ENCODE data around the gene NTN1. TPM values are rescaled to one million over a fixed set of nuclear protein-coding genes. Genes with fewer than 3 reads are reported as not detected.

The NTN1 gene
- total RNA-seq, 2 donors from 2014 or later, result 17.0 to 40.4 TPM

- Mint-ChIP-seq H3K4me3 (no peak overlapping the region), H3K27ac (no peak overlapping the region)
- no peak overlapping the region for H3K9ac ChIP-seq (ENCODE audit: extremely low read depth, low read length, poor library complexity, severe bottlenecking)
Observed at GRCh38 chr17:9237661-9238301, 216.5 kb downstream of the NTN1 start.

GRCh38 chr17:9238340-9239245, 217.3 kb downstream of the NTN1 start:
- no peak overlapping the region for H3K27ac Mint-ChIP-seq

More at GRCh38 chr17:9237661-9238301, 216.5 kb downstream of the NTN1 start:
- H3K36me3 ChIP-seq (ENCODE audit: control insufficient read depth, insufficient read depth, low read length), result peaks cover 8% of the 10 kb centered on the region
- H3K9me3 ChIP-seq (ENCODE audit: control insufficient read depth, low read length), result no peaks in the 10 kb centered on the region
- H3K27ac ChIP-seq (ENCODE audit: low read depth, low read length), result peak overlapping the region; percentile 21
- peaks cover 3% of the 10 kb centered on the region for H3K27me3 Mint-ChIP-seq (ENCODE audit: insufficient read depth)
- no peaks in the 10 kb centered on the region for H3K27me3 ChIP-seq (ENCODE audit: control insufficient read depth, insufficient read depth, low read length, poor library complexity, severe bottlenecking)
- 67 to 90% methylated on average over 10 to 13 of the region's 13 CpGs for WGBS, 2 experiments (ENCODE audit: insufficient coverage in 1 of 2, insufficient read length in 1 of 2)
- no peak for DNase-seq
- H3K4me1 ChIP-seq (ENCODE audit: control insufficient read depth, insufficient read depth, low read length), result peaks cover 12% of the 10 kb centered on the region
- H3K4me3 ChIP-seq (ENCODE audit: low read length), result no peak overlapping the region
- no peak for TF ChIP-seq CTCF (conservative IDR thresholded peaks at IDR 0.05)
- no peaks in the 10 kb centered on the region for H3K9me3 Mint-ChIP-seq
- H3K4me1 Mint-ChIP-seq, result peaks cover 29% of the 10 kb centered on the region
- peaks cover 9% of the 10 kb centered on the region for H3K36me3 Mint-ChIP-seq (ENCODE audit: low read depth)

More at GRCh38 chr17:9238340-9239245, 217.3 kb downstream of the NTN1 start:
- no peak overlapping the region for H3K4me3 ChIP-seq (ENCODE audit: low read length)
- TF ChIP-seq CTCF (conservative IDR thresholded peaks at IDR 0.05), result no peak
- peak overlapping the region; percentile 21 for H3K27ac ChIP-seq (ENCODE audit: low read depth, low read length)
- no peaks in the 10 kb centered on the region for H3K27me3 ChIP-seq (ENCODE audit: control insufficient read depth, insufficient read depth, low read length, poor library complexity, severe bottlenecking)
- no peaks in the 10 kb centered on the region for H3K9me3 ChIP-seq (ENCODE audit: control insufficient read depth, low read length)
- Mint-ChIP-seq H3K36me3 (ENCODE audit: low read depth) (peaks cover 9% of the 10 kb centered on the region), H3K9me3 (no peaks in the 10 kb centered on the region), H3K4me1 (peaks cover 29% of the 10 kb centered on the region), H3K27me3 (ENCODE audit: insufficient read depth) (peaks cover 3% of the 10 kb centered on the region), H3K4me3 (peak overlapping the region; percentile 53)
- no peak for DNase-seq
- no peak overlapping the region for H3K9ac ChIP-seq (ENCODE audit: extremely low read depth, low read length, poor library complexity, severe bottlenecking)
- WGBS, 2 experiments (ENCODE audit: insufficient coverage in 1 of 2, insufficient read length in 1 of 2), result 85 to 90% methylated on average over 7 to 12 of the region's 12 CpGs
- peaks cover 12% of the 10 kb centered on the region for H3K4me1 ChIP-seq (ENCODE audit: control insufficient read depth, insufficient read depth, low read length)
- H3K36me3 ChIP-seq (ENCODE audit: control insufficient read depth, insufficient read depth, low read length), result peaks cover 8% of the 10 kb centered on the region
